H1 (cell line): ENCODE measurements around the gene NEMF. TPM values are rescaled to one million over a fixed set of nuclear protein-coding genes. Genes with fewer than 3 reads are reported as not detected.
A peak's percentile ranks its signal among the peaks of the same experiment; 100 is the strongest.

Experiments
- CBX5 ChIP-seq: fragments of 300-800, 300-1000 bp; sonication (generic); IDR thresholded peaks from 2 replicates; pipeline ENCODE4 v1.7.1; 2016; ENCODE audit warnings: antibody characterized with exemption, low read length, low read depth
- EGR1 ChIP-seq: IDR thresholded peaks from 2 replicates; pipeline ENCODE4 v1.6.1; 2011; ENCODE audit warnings: low read depth, low read length, borderline replicate concordance
- GABPA ChIP-seq: IDR thresholded peaks from 2 replicates; pipeline ENCODE4 v1.6.1; 2011; ENCODE audit warnings: mild to moderate bottlenecking, low read length, moderate library complexity, borderline replicate concordance; ENCODE audit not compliant: insufficient read depth
- GTF2F1 ChIP-seq: IDR thresholded peaks from 2 replicates; pipeline ENCODE4 v1.6.1; 2012; ENCODE audit warnings: low read depth, low read length, improper control_type of control experiment, borderline replicate concordance
- HDAC2 ChIP-seq, 2 experiments: fragments of 300-600 bp in 1 of 2; sonication (generic) in 1 of 2; IDR thresholded peaks; 2 replicates each; pipeline ENCODE4 v1.6.1; 2011 to 2012; ENCODE audit warnings: low read depth in 2 of 2, low read length in 2 of 2, mild to moderate bottlenecking in 2 of 2, moderate library complexity in 2 of 2, borderline replicate concordance in 1 of 2, inconsistent platforms in 1 of 2
- JUND ChIP-seq: IDR thresholded peaks from 2 replicates; pipeline ENCODE4 v1.6.1; 2011; ENCODE audit warnings: mild to moderate bottlenecking, improper control_type of control experiment, low read length
- KDM1A ChIP-seq: fragments of 200-600, 300-600 bp; sonication (generic); IDR thresholded peaks from 2 replicates; pipeline ENCODE4 v1.7.1; 2016; ENCODE audit warnings: mild to moderate bottlenecking, low read length, borderline replicate concordance
- KDM4A ChIP-seq: IDR thresholded peaks from one replicate; pipeline ENCODE4 v1.7.1; 2012; ENCODE audit warnings: low read depth, mild to moderate bottlenecking, moderate library complexity, low read length, inconsistent platforms; ENCODE audit not compliant: severe bottlenecking
- KDM5A ChIP-seq: fragments of 200-600 bp; IDR thresholded peaks from 2 replicates; pipeline ENCODE4 v1.7.1; 2012; ENCODE audit warnings: mild to moderate bottlenecking, low read length, inconsistent platforms, mixed read lengths
- SIX5 ChIP-seq: IDR thresholded peaks from 2 replicates; pipeline ENCODE4 v1.6.1; 2011; ENCODE audit warnings: mild to moderate bottlenecking, low read depth, low read length
- SP4 ChIP-seq: IDR thresholded peaks from 2 replicates; pipeline ENCODE4 v1.6.1; 2012; ENCODE audit warnings: low read length, inconsistent platforms
- SUZ12 ChIP-seq: fragments of 200-600 bp; sonication (generic); IDR thresholded peaks from 2 replicates; pipeline ENCODE4 v1.6.1; 2012; ENCODE audit warnings: mild to moderate bottlenecking, inconsistent platforms, low read length, moderate library complexity, mixed read lengths
- polyA plus RNA-seq, 7 experiments: library from polyadenylated mRNA; depleted of rRNA in 3 of 7; stranded (reverse) in 5 of 7; unstranded in 2 of 7; fragments of >200 nt in 5 of 7; fragments of 200-250 nt in 2 of 7; gene quantifications; 1 replicate in 5 of 7; 2 replicates in 1 of 7; 4 replicates in 1 of 7; pipeline versions ENCODE4 v1.2.1 to v1.2.3, GENCODE V29; 2011 to 2013; ENCODE audit warnings: missing spikeins in 2 of 7, mixed read lengths in 2 of 7
- total RNA-seq: library from RNA; stranded (reverse); fragmentation: NEBNext Ultra II Directional; extraction: Animal tissue kit (Norgen Biotek cat#: 25700); gene quantifications from 2 replicates; pipeline ENCODE4 v1.2.1, GENCODE V29; 2021

NEMF gene
- total and polyA plus RNA-seq, 2 of the 8 experiments (the other 6 are each of a cell fraction or from before 2014, with no cell fraction given) = 8.3 to 45.5 TPM

- peak; percentile 77 for TF ChIP-seq KDM4A
- TF ChIP-seq SIX5 = no peak
- TF ChIP-seq SP4 = peak; percentile 84; the same call in 1 of the 2 replicates
- TF ChIP-seq SUZ12 = no peak
- TF ChIP-seq GABPA = no peak
- TF ChIP-seq HDAC2 (IDR thresholded peaks at IDR 0.05; ENCODE audit: borderline replicate concordance in 1 of 2, low read depth in 2 of 2, low read length in 2 of 2) = no peak
- TF ChIP-seq KDM5A = peak; percentile 22; the same call in 1 of the 2 replicates
- TF ChIP-seq JUND = no peak
- no peak for TF ChIP-seq GTF2F1
- TF ChIP-seq EGR1 = no peak
- TF ChIP-seq CBX5 = no peak
- no peak for TF ChIP-seq KDM1A
- TF ChIP-seq, all 59 proteins: peak for 20
These were observed at the start of gene NEMF (continued) for GRCh38 chr14:49852301-49853157.
